Activated naive CD8-positive, alpha-beta T cell (primary cell): Measurements from ENCODE around the gene NAP1L4.
A peak's percentile ranks its signal among the peaks of the same experiment; 100 is the strongest.
"Not testable (repeated sequence)": the region's sequence is repeated elsewhere in the genome, so short reads cannot be mapped to it uniquely, and the experiment has no call there.

Experiments used
- H3K27ac Mint-ChIP-seq: one replicate; pipeline ENCODE4 v1.8.0; 2021; ENCODE audit warnings: mixed read lengths
- H3K27me3 Mint-ChIP-seq: one replicate; pipeline ENCODE4 v1.8.0; 2021; ENCODE audit warnings: mixed read lengths
- H3K36me3 Mint-ChIP-seq: one replicate; pipeline ENCODE4 v1.8.0; 2021; ENCODE audit warnings: mixed read lengths
- H3K4me1 Mint-ChIP-seq: one replicate; pipeline ENCODE4 v1.8.0; 2021; ENCODE audit warnings: low read depth, mixed read lengths
- H3K4me3 Mint-ChIP-seq: one replicate; pipeline ENCODE4 v1.8.0; 2021; ENCODE audit warnings: mild to moderate bottlenecking, mixed read lengths
- H3K9me3 Mint-ChIP-seq: one replicate; pipeline ENCODE4 v1.8.0; 2021; ENCODE audit warnings: low read depth, mixed read lengths

The NAP1L4 gene

GRCh38 chr11:2945031-2945756 lies 46.9 kb downstream of the NAP1L4 start:
- peak overlapping the region; percentile 35 for H3K27ac Mint-ChIP-seq
- no peaks in the 10 kb centered on the region for H3K27me3 Mint-ChIP-seq
- peaks cover 51% of the 10 kb centered on the region for H3K4me1 Mint-ChIP-seq
- H3K36me3 Mint-ChIP-seq = peaks cover 8% of the 10 kb centered on the region
- H3K9me3 Mint-ChIP-seq = no peaks in the 10 kb centered on the region
- H3K4me3 Mint-ChIP-seq = peak overlapping the region; percentile 10

- Mint-ChIP-seq H3K4me3 (no peak overlapping the region), H3K9me3 (no peaks in the 10 kb centered on the region), H3K4me1 (peaks cover 53% of the 10 kb centered on the region), H3K27me3 (no peaks in the 10 kb centered on the region), H3K36me3 (peaks cover 6% of the 10 kb centered on the region), H3K27ac (peak overlapping the region; percentile 70)
These were observed 47.6 kb downstream of the NAP1L4 start for GRCh38 chr11:2944530-2944929.

- Mint-ChIP-seq H3K9me3 (peaks cover 1% of the 10 kb centered on the region), H3K4me3 (no peak overlapping the region), H3K27ac (peak overlapping the region; percentile 54), H3K4me1 (peaks cover 47% of the 10 kb centered on the region), H3K36me3 (peaks cover 3% of the 10 kb centered on the region), H3K27me3 (no peaks in the 10 kb centered on the region)
These were observed 48.4 kb downstream of the NAP1L4 start for GRCh38 chr11:2943711-2944118.

GRCh38 chr11:2942872-2943710 lies 49.0 kb downstream of the NAP1L4 start:
- peaks cover 47% of the 10 kb centered on the region for H3K4me1 Mint-ChIP-seq
- no peaks in the 10 kb centered on the region for H3K27me3 Mint-ChIP-seq
- peak overlapping the region; percentile 54 for H3K27ac Mint-ChIP-seq
- H3K36me3 Mint-ChIP-seq = peaks cover 9% of the 10 kb centered on the region
- no peak overlapping the region for H3K4me3 Mint-ChIP-seq
- H3K9me3 Mint-ChIP-seq = peaks cover 7% of the 10 kb centered on the region

- Mint-ChIP-seq H3K4me3 (no peak overlapping the region), H3K27ac (no peak overlapping the region), H3K9me3 (peaks cover 7% of the 10 kb centered on the region), H3K4me1 (peaks cover 42% of the 10 kb centered on the region), H3K36me3 (peaks cover 12% of the 10 kb centered on the region), H3K27me3 (no peaks in the 10 kb centered on the region)
These were observed 49.7 kb downstream of the NAP1L4 start for GRCh38 chr11:2942447-2942846.

GRCh38 chr11:2940921-2941821 lies 51.0 kb downstream of the NAP1L4 start:
- H3K4me1 Mint-ChIP-seq = peaks cover 30% of the 10 kb centered on the region
- H3K27ac Mint-ChIP-seq = no peak overlapping the region
- H3K4me3 Mint-ChIP-seq = no peak overlapping the region
- no peaks in the 10 kb centered on the region for H3K27me3 Mint-ChIP-seq
- peaks cover 7% of the 10 kb centered on the region for H3K9me3 Mint-ChIP-seq
- H3K36me3 Mint-ChIP-seq = peaks cover 13% of the 10 kb centered on the region

- no peaks in the 10 kb centered on the region for H3K27me3 Mint-ChIP-seq
- H3K9me3 Mint-ChIP-seq = peaks cover 7% of the 10 kb centered on the region
- H3K36me3 Mint-ChIP-seq = peaks cover 11% of the 10 kb centered on the region
- peak overlapping the region; percentile 34 for H3K27ac Mint-ChIP-seq
- H3K4me1 Mint-ChIP-seq = peaks cover 21% of the 10 kb centered on the region
- H3K4me3 Mint-ChIP-seq = no peak overlapping the region
These were observed 51.8 kb downstream of the NAP1L4 start for GRCh38 chr11:2940147-2940920.

- H3K4me3 Mint-ChIP-seq, H3K9me3 Mint-ChIP-seq, H3K27me3 Mint-ChIP-seq: not testable (repeated sequence)
- Mint-ChIP-seq H3K4me1 (peaks cover 12% of the 10 kb centered on the region), H3K36me3 (peaks cover 11% of the 10 kb centered on the region), H3K27ac (peak overlapping the region; percentile 77)
These were observed 53.4 kb downstream of the NAP1L4 start for GRCh38 chr11:2938458-2939418.

GRCh38 chr11:2937641-2938457 lies 54.3 kb downstream of the NAP1L4 start:
- H3K27me3 Mint-ChIP-seq, H3K4me3 Mint-ChIP-seq, H3K9me3 Mint-ChIP-seq, H3K4me1 Mint-ChIP-seq: not testable (repeated sequence)
- H3K27ac Mint-ChIP-seq = peak overlapping the region; percentile 10
- peaks cover 11% of the 10 kb centered on the region for H3K36me3 Mint-ChIP-seq

GRCh38 chr11:2934611-2935239 lies 57.4 kb downstream of the NAP1L4 start:
- H3K9me3 Mint-ChIP-seq = peaks cover 7% of the 10 kb centered on the region
- no peaks in the 10 kb centered on the region for H3K27me3 Mint-ChIP-seq
- H3K4me1 Mint-ChIP-seq = peaks cover 8% of the 10 kb centered on the region
- H3K27ac Mint-ChIP-seq = no peak overlapping the region
- no peak overlapping the region for H3K4me3 Mint-ChIP-seq
- peaks cover 11% of the 10 kb centered on the region for H3K36me3 Mint-ChIP-seq

- peaks cover 7% of the 10 kb centered on the region for H3K9me3 Mint-ChIP-seq
- H3K36me3 Mint-ChIP-seq = peaks cover 11% of the 10 kb centered on the region
- H3K4me1 Mint-ChIP-seq = peaks cover 6% of the 10 kb centered on the region
- H3K27me3 Mint-ChIP-seq = no peaks in the 10 kb centered on the region
- no peak overlapping the region for H3K27ac Mint-ChIP-seq
- no peak overlapping the region for H3K4me3 Mint-ChIP-seq
These were observed 58.0 kb downstream of the NAP1L4 start for GRCh38 chr11:2934021-2934550.

GRCh38 chr11:2933375-2934020 lies 58.6 kb downstream of the NAP1L4 start:
- no peak overlapping the region for H3K27ac Mint-ChIP-seq
- H3K36me3 Mint-ChIP-seq = peaks cover 9% of the 10 kb centered on the region
- H3K9me3 Mint-ChIP-seq = peaks cover 3% of the 10 kb centered on the region
- no peaks in the 10 kb centered on the region for H3K27me3 Mint-ChIP-seq
- peaks cover 9% of the 10 kb centered on the region for H3K4me1 Mint-ChIP-seq
- no peak overlapping the region for H3K4me3 Mint-ChIP-seq
